ENCODE measurements around the gene ZNF462.

ZNF462 gene

GRCh38 chr9:106828965-106829364, 34.0 kb upstream of the ZNF462 start:
- no peak for DNase-seq (ENCODE audit: low read depth)
- TF ChIP-seq MYC (IDR thresholded peaks at IDR 0.05; ENCODE audit: low read depth, low read length) = no peak
- TF ChIP-seq MAX (IDR thresholded peaks at IDR 0.05; ENCODE audit: low read depth, low read length) = no peak
- no peak for TF ChIP-seq CTCF (IDR thresholded peaks at IDR 0.05; ENCODE audit: low read depth, low read length)
- no peak for TF ChIP-seq POLR2A (IDR thresholded peaks at IDR 0.05; ENCODE audit: extremely low read depth, insufficient read length)

GRCh38 chr9:106829666-106830408, 33.1 kb upstream of the ZNF462 start:
- TF ChIP-seq POLR2A (IDR thresholded peaks at IDR 0.05; ENCODE audit: extremely low read depth, insufficient read length) = no peak
- TF ChIP-seq CTCF (IDR thresholded peaks at IDR 0.05; ENCODE audit: low read depth, low read length) = no peak
- TF ChIP-seq MAX (IDR thresholded peaks at IDR 0.05; ENCODE audit: low read depth, low read length) = no peak
- no peak for TF ChIP-seq MYC (IDR thresholded peaks at IDR 0.05; ENCODE audit: low read depth, low read length)
- no peak overlapping the region for H3K4me3 ChIP-seq (ENCODE audit: low read depth, low read length)
- DNase-seq (ENCODE audit: low read depth) = no peak

More at GRCh38 chr9:106828965-106829364, 34.0 kb upstream of the ZNF462 start:
- H3K4me3 ChIP-seq (ENCODE audit: low read depth, low read length) = no peak overlapping the region

- TF ChIP-seq MYC (IDR thresholded peaks at IDR 0.05; ENCODE audit: low read depth, low read length) (no peak), POLR2A (IDR thresholded peaks at IDR 0.05; ENCODE audit: extremely low read depth, insufficient read length) (no peak), MAX (IDR thresholded peaks at IDR 0.05; ENCODE audit: low read depth, low read length) (no peak), CTCF (IDR thresholded peaks at IDR 0.05; ENCODE audit: low read depth, low read length) (no peak)
- H3K4me3 ChIP-seq (ENCODE audit: low read depth, low read length) = no peak overlapping the region
- DNase-seq (ENCODE audit: low read depth) = no peak
Observed at GRCh38 chr9:106830527-106831150, 32.3 kb upstream of the ZNF462 start.

- DNase-seq (ENCODE audit: low read depth) = no peak
- H3K4me3 ChIP-seq (ENCODE audit: low read depth, low read length) = no peak overlapping the region
- TF ChIP-seq MYC (IDR thresholded peaks at IDR 0.05; ENCODE audit: low read depth, low read length) (no peak), MAX (IDR thresholded peaks at IDR 0.05; ENCODE audit: low read depth, low read length) (no peak), POLR2A (IDR thresholded peaks at IDR 0.05; ENCODE audit: extremely low read depth, insufficient read length) (no peak)
Observed at GRCh38 chr9:106834888-106835287, 28.1 kb upstream of the ZNF462 start.

- DNase-seq (ENCODE audit: low read depth) = no peak
- TF ChIP-seq POLR2A (IDR thresholded peaks at IDR 0.05; ENCODE audit: extremely low read depth, insufficient read length) (no peak), CTCF (IDR thresholded peaks at IDR 0.05; ENCODE audit: low read depth, low read length) (no peak), MAX (IDR thresholded peaks at IDR 0.05; ENCODE audit: low read depth, low read length) (no peak), MYC (IDR thresholded peaks at IDR 0.05; ENCODE audit: low read depth, low read length) (no peak)
- H3K4me3 ChIP-seq (ENCODE audit: low read depth, low read length) = no peak overlapping the region
Observed at GRCh38 chr9:106835840-106836239, 27.1 kb upstream of the ZNF462 start.

GRCh38 chr9:106843371-106843770, 19.6 kb upstream of the ZNF462 start:
- no peak overlapping the region for H3K4me3 ChIP-seq (ENCODE audit: low read depth, low read length)
- DNase-seq (ENCODE audit: low read depth) = no peak
- TF ChIP-seq POLR2A (IDR thresholded peaks at IDR 0.05; ENCODE audit: extremely low read depth, insufficient read length) = no peak

All from NB4 (cell line).